K562 (cell line): ENCODE results near the gene UBR4. TPM values are rescaled to one million over a fixed set of nuclear protein-coding genes. Genes with fewer than 3 reads are reported as not detected.

Experiments used
- ARHGAP35 ChIP-seq: fragments of 450-650 bp; IDR thresholded peaks from 2 replicates; pipeline ENCODE4 v1.6.1; 2018; ENCODE audit not compliant: partially characterized antibody
- CAMTA2 ChIP-seq: fragments of 250-450 bp; sonication (Bioruptor Pico); conservative IDR thresholded peaks from 2 replicates; pipeline ENCODE4 v1.5.1; 2022
- CXXC5 ChIP-seq: fragments of 250-450 bp; sonication (Bioruptor Pico); IDR thresholded peaks from 2 replicates; pipeline ENCODE4 v1.8.0; 2022; ENCODE audit warnings: inconsistent platforms, mild to moderate bottlenecking, moderate library complexity
- E2F6 ChIP-seq, 2 experiments: IDR thresholded peaks; 2 replicates each; pipeline ENCODE4 v1.6.1; 2011; ENCODE audit warnings: borderline replicate concordance in 1 of 2, control low read depth in 1 of 2, low read depth in 1 of 2, low read length in 1 of 2, mild to moderate bottlenecking in 1 of 2, mixed read lengths in 1 of 2, moderate library complexity in 1 of 2; ENCODE audit not compliant: insufficient read depth in 1 of 2, insufficient read length in 1 of 2, poor library complexity in 1 of 2, severe bottlenecking in 1 of 2; ENCODE audit errors: extremely low read depth in 1 of 2
- ETS1 ChIP-seq: conservative IDR thresholded peaks from 2 replicates; pipeline ENCODE4 v1.6.1; 2011; ENCODE audit warnings: low read depth, mild to moderate bottlenecking, low read length; ENCODE audit not compliant: control insufficient read depth
- FOXK1 ChIP-seq: sonication (generic); formaldehyde crosslinking; IDR thresholded peaks from 2 replicates; pipeline ENCODE4 v1.8.0; 2022; ENCODE audit warnings: missing genetic modification reagents, mild to moderate bottlenecking, borderline replicate concordance
- NCOA2 ChIP-seq, 2 experiments: fragments of 450-650 bp; IDR thresholded peaks; 2 replicates each; pipeline ENCODE4 v1.6.1; 2018; ENCODE audit warnings: mild to moderate bottlenecking in 2 of 2, moderate library complexity in 1 of 2; ENCODE audit not compliant: partially characterized antibody in 2 of 2
- NKRF ChIP-seq: fragments of 450-650 bp; IDR thresholded peaks from 2 replicates; pipeline ENCODE4 v1.6.1; 2016; ENCODE audit warnings: borderline replicate concordance
- NRF1 ChIP-seq, 2 experiments: fragments of 450-650 bp; IDR thresholded peaks in 1 of 2; conservative IDR thresholded peaks in 1 of 2; 2 replicates each; pipeline ENCODE4 v1.6.1; 2014; ENCODE audit warnings: mild to moderate bottlenecking in 2 of 2
- RBBP5 ChIP-seq: fragments of 200-600 bp; sonication (generic); IDR thresholded peaks from 2 replicates; pipeline ENCODE4 v1.6.1; 2012; ENCODE audit warnings: borderline replicate concordance, mild to moderate bottlenecking, low read length, control low read depth, inconsistent platforms; ENCODE audit not compliant: insufficient read depth, poor library complexity, severe bottlenecking
- RBFOX2 ChIP-seq: fragments of 200-400 bp; formaldehyde crosslinking; IDR thresholded peaks from 2 replicates; pipeline ENCODE4 v1.6.1; 2017; ENCODE audit warnings: low read depth, mild to moderate bottlenecking, low read length, moderate library complexity
- SUPT5H ChIP-seq: fragments of 450-650 bp; IDR thresholded peaks from 2 replicates; pipeline ENCODE4 v1.6.1; 2016
- TEAD1 ChIP-seq, 2 experiments: fragments of 450-650 bp in 1 of 2; sonication (generic) in 1 of 2; formaldehyde crosslinking; IDR thresholded peaks; 2 replicates each; pipeline versions ENCODE4 v1.4.0 to v1.8.0; 2020 to 2022; ENCODE audit warnings: mild to moderate bottlenecking in 2 of 2, missing genetic modification reagents in 1 of 2
- TFAM ChIP-seq: fragments of 250-450 bp; sonication (Bioruptor Pico); conservative IDR thresholded peaks from 2 replicates; pipeline ENCODE4 v1.5.0; 2021; ENCODE audit warnings: mild to moderate bottlenecking, moderate library complexity
- ZBED1 ChIP-seq: IDR thresholded peaks from 2 replicates; pipeline ENCODE4 v1.6.1; 2014
- ZMIZ1 ChIP-seq, 2 experiments: fragments of 150-350 bp in 1 of 2; IDR thresholded peaks; 2 replicates each; pipeline ENCODE4 v1.6.1; 2012 to 2016; ENCODE audit warnings: low read depth in 2 of 2, low read length in 2 of 2, mild to moderate bottlenecking in 1 of 2, moderate library complexity in 1 of 2
- ZNF431 ChIP-seq: sonication (generic); formaldehyde crosslinking; IDR thresholded peaks from 2 replicates; pipeline ENCODE4 v1.8.0; 2022; ENCODE audit warnings: mild to moderate bottlenecking, missing genetic modification reagents
- polyA plus RNA-seq, 8 experiments: library from polyadenylated mRNA; depleted of rRNA in 4 of 8; stranded (reverse) in 5 of 8; unstranded in 3 of 8; fragments of >200 nt; fragmentation: Nextera tagmentation in 2 of 8; fragmentation: Illumina TruSeq in 1 of 8; extraction: Ambion mirVana in 2 of 8; extraction: Trizol in 1 of 8; gene quantifications; 2 replicates each; pipeline versions ENCODE4 v1.2.1 to v1.2.3, GENCODE V29; 2011 to 2014; ENCODE audit warnings: inconsistent platforms in 1 of 8, missing spikeins in 1 of 8
- total RNA-seq, 7 experiments: library from RNA; depleted of rRNA in 6 of 7; stranded (reverse); fragments of >200 nt in 6 of 7; fragmentation: Illumina TruSeq in 2 of 7; extraction: Trizol in 2 of 7; gene quantifications; 2 replicates each; pipeline versions ENCODE4 v1.2.1 to v1.2.3, GENCODE V29; 2011 to 2021; ENCODE audit warnings: low replicate concordance in 1 of 7

Gene UBR4
- total and polyA plus RNA-seq, 9 of the 15 experiments (the other 6 are each of a cell fraction or from before 2014, with no cell fraction given): 55.4 to 277 (median 123) TPM

GRCh38 chr1:19251305-19252196 is 41.5 kb upstream of the UBR4 start, which contains the start of the genes EMC1 and MRTO4 (continued):
- TF ChIP-seq E2F6 (IDR thresholded peaks at IDR 0.05; ENCODE audit: borderline replicate concordance in 1 of 2, extremely low read depth in 1 of 2, insufficient read depth in 1 of 2, insufficient read length in 1 of 2, low read depth in 1 of 2, low read length in 1 of 2, poor library complexity in 1 of 2, severe bottlenecking in 1 of 2): peak; percentile 91 to 94
- TF ChIP-seq NKRF: peak; percentile 99
- TF ChIP-seq ZMIZ1 (IDR thresholded peaks at IDR 0.05; ENCODE audit: low read depth in 2 of 2, low read length in 2 of 2): peak in 1 of 2 experiments; percentile 52; a peak in 2 of 4 replicates
- peak; percentile 68; the same call in 1 of the 2 replicates for TF ChIP-seq ZNF431 (CRISPR knock-in tag)
- peak in 1 of 2 experiments; percentile 97 for TF ChIP-seq NCOA2 (IDR thresholded peaks at IDR 0.05; ENCODE audit: partially characterized antibody in 2 of 2)
- 0 out of 2 replicates have a peak, but pooled peaks have one; percentile 50 for TF ChIP-seq CAMTA2 (CRISPR knock-in tag)
- TF ChIP-seq RBBP5: peak; percentile 97
- peak; percentile 96 for TF ChIP-seq SUPT5H
- peak; percentile 24; the same call in 1 of the 2 replicates for TF ChIP-seq ETS1
- peak; percentile 87 for TF ChIP-seq CXXC5 (CRISPR knock-in tag)
- peak; percentile 88 to 90 for TF ChIP-seq NRF1 (conservative IDR thresholded peaks at IDR 0.05 in 1 of 2, IDR thresholded peaks at IDR 0.05 in 1 of 2)
- TF ChIP-seq RBFOX2: peak; percentile 97
- TF ChIP-seq ZBED1: no peak
- TF ChIP-seq FOXK1: peak; percentile 84
- no peak for TF ChIP-seq TFAM
- TF ChIP-seq TEAD1 (CRISPR knock-in tag; IDR thresholded peaks at IDR 0.05): peak; percentile 70 to 71; a peak in 3 of 4 replicates
- no peak for TF ChIP-seq ARHGAP35
